Heart right ventricle (tissue), 16 donors: Measurements from ENCODE around the gene MFN2. TPM values are rescaled to one million over a fixed set of nuclear protein-coding genes. Genes with fewer than 3 reads are reported as not detected.

Experiments used
- ATAC-seq, 8 donors: fragments of 200-7000 bp; cut with Tn5 transposase; one replicate each; pipeline ENCODE4 v1.9.1; 2020; ENCODE audit warnings: mild to moderate bottlenecking in 8 of 8, moderate library complexity in 8 of 8, moderate number of reproducible peaks in 1 of 8
- DNase-seq, 2 donors: peaks; one replicate each; pipeline ENCODE4 v3.0.0-alpha.2; 2020
- H3K27ac ChIP-seq, 10 donors: fragments of 200-600 bp; sonication (generic) in 2 of 10; one replicate each; pipeline versions ENCODE4 v1.5.0 to v1.8.0; 2020 to 2022; ENCODE audit warnings: mild to moderate bottlenecking in 3 of 10
- H3K27me3 ChIP-seq, 7 donors: fragments of 200-600 bp; one replicate each; pipeline ENCODE4 v1.8.0; 2021 to 2022; ENCODE audit warnings: mild to moderate bottlenecking in 2 of 7
- H3K36me3 ChIP-seq, 9 donors: fragments of 200-600 bp; sonication (generic) in 1 of 9; one replicate each; pipeline versions ENCODE4 v1.5.0 to v1.8.0; 2020 to 2022; ENCODE audit warnings: mild to moderate bottlenecking in 2 of 9
- H3K4me1 ChIP-seq, 9 donors: fragments of 200-600 bp; sonication (generic) in 1 of 9; one replicate each; pipeline versions ENCODE4 v1.5.0 to v1.8.0; 2020 to 2022; ENCODE audit warnings: mild to moderate bottlenecking in 4 of 9
- H3K4me3 ChIP-seq, 10 donors: fragments of 200-600 bp; sonication (generic) in 2 of 10; one replicate each; pipeline versions ENCODE4 v1.5.0 to v1.8.0; 2020 to 2022; ENCODE audit warnings: mild to moderate bottlenecking in 7 of 10, moderate library complexity in 2 of 10
- H3K9me3 ChIP-seq, 11 donors: fragments of 200-600 bp in 10 of 11; sonication (generic) in 2 of 11; one replicate each; pipeline versions ENCODE4 v1.5.0 to v1.8.0; 2013 to 2022; ENCODE audit warnings: mild to moderate bottlenecking in 2 of 11, control low read depth in 1 of 11, moderate library complexity in 1 of 11
- CTCF ChIP-seq, 9 donors: fragments of 200-600 bp; sonication (generic) in 2 of 9; IDR thresholded peaks; one replicate each; pipeline versions ENCODE4 v1.5.0 to v1.8.0; 2021 to 2022; ENCODE audit warnings: antibody characterized with exemption in 9 of 9, mild to moderate bottlenecking in 5 of 9, moderate library complexity in 1 of 9
- WGBS, 2 donors: extraction: QIAGEN DNeasy Blood & Tissue Kit; methylation state at CpG; one replicate each; pipeline ENCODE4 v1.1.7; 2013; ENCODE audit warnings: inconsistent platforms in 1 of 2; 5-methylcytosine and 5-hydroxymethylcytosine counted together
- intact Hi-C, 10 donors: fragments of 100-400 bp; cut with DNase I; formaldehyde crosslinking; loops; one replicate each; pipeline versions ENCODE4 v1.11.1 to v1.14.2; 2022
- polyA plus RNA-seq, 2 donors: library from polyadenylated mRNA; stranded (reverse); fragments of 200-250 nt; gene quantifications; one replicate each; pipeline ENCODE4 v1.2.3, GENCODE V29; 2013
- total RNA-seq, 10 donors: library from RNA; stranded (reverse); fragmentation: NEBNext Ultra II Directional in 3 of 10; extraction: Animal tissue kit (Norgen Biotek cat#: 25700) in 3 of 10; gene quantifications; one replicate each; pipeline versions ENCODE4 v1.2.1 to v1.2.4, GENCODE V29; 2021 to 2023
- donor health status: Arrhythmogenic right ventricular cardiomyopathy.
- donor health status: ischemic (EF 13 %, LVEDD 7.1; RV severe dilation, severe dysfunction).
- donor health status: healthy with polysubstance abuse.
- donor health status: DM: no; HTN: yes; CAD: no.
- donor health status: DM: no; HTN: no; CAD: no.
- donor health status: ischemic (EF 25% LVEDD 6.9; RV normal size, moderate dysfunction).
- donor health status: ischemic (EF 25% LVEDD 5.7; RV mildly dilated, moderate dysfunction).
- donor health status: healthy.
- donor health status: DM: yes; HTN: yes; CAD: no.
- donor health status: Ischemic cardiomyopathy.
- donor health status: ischemic (EF 35%, LVEDD 5.7; RV mildly dilated, moderate dysfunction).
- donor health status: nonischemic (EF 11% LVEDD 7.7; RV severe dilation, severe dysfunction).
- donor health status: DM: yes; HTN: yes; CAD: no.
- donor health status: PGD.
- donor health status: ischemic (EF 29% LVEDD 5.4; RV normal size, mild dysfunction).
- donor health status: nonischemic (EF 23%, LVEDD 6.1; RV moderate dilation, normal function).

MFN2 gene
- total and polyA plus RNA-seq, 12 donors, result 154 to 1,066 (median 738) TPM

GRCh38 chr1:11989669-11990068 lies 9.4 kb downstream of the MFN2 start:
- peak; percentile 11 to 75 (median 66) for ATAC-seq

GRCh38 chr1:11990303-11991032 lies 10.2 kb downstream of the MFN2 start:
- WGBS, 2 donors, result 44 to 63% methylated on average over 10 of the region's 10 CpGs
- peak; percentile 80 to 93 (median 86) for ATAC-seq

More at GRCh38 chr1:11989669-11990068, 9.4 kb downstream of the MFN2 start:
- peak; percentile 29 to 43 for DNase-seq
- peaks cover 0 to 98% (median 69%) of the 10 kb centered on the region in 9 donors for H3K36me3 ChIP-seq
- intact Hi-C loops, result no loop called here
- H3K27me3 ChIP-seq, result no peaks in the 10 kb centered on the region
- H3K9me3 ChIP-seq, result no peaks in the 10 kb centered on the region
- no peak for TF ChIP-seq CTCF (IDR thresholded peaks at IDR 0.05)
- H3K4me3 ChIP-seq, result no peak overlapping the region
- H3K4me1 ChIP-seq, result peaks cover 13 to 67% (median 45%) of the 10 kb centered on the region in 9 donors
- H3K27ac ChIP-seq, result peak overlapping the region; percentile 86 to 100 (median 96)
- 58 to 69% methylated on average over 7 of the region's 7 CpGs for WGBS, 2 donors

GRCh38 chr1:11991969-11992676 lies 11.9 kb downstream of the MFN2 start:
- 75 to 76% methylated on average over 16 of the region's 16 CpGs for WGBS, 2 donors
- DNase-seq (no peak), ATAC-seq (no peak)
- peak overlapping the region in 9 of 10 donors; percentile 41 to 100 (median 76) for H3K27ac ChIP-seq
- peaks cover 0 to 98% (median 76%) of the 10 kb centered on the region in 9 donors for H3K36me3 ChIP-seq
- H3K4me3 ChIP-seq, result no peak overlapping the region
- intact Hi-C loops, result loop anchor here in 1 of 10 donors (2.0 kb wide), 1 partner anchor 23 kb away; no protein-coding TSS in a partner anchor
- no peak for TF ChIP-seq CTCF (IDR thresholded peaks at IDR 0.05)
- no peaks in the 10 kb centered on the region for H3K9me3 ChIP-seq
- H3K27me3 ChIP-seq, result no peaks in the 10 kb centered on the region
- peaks cover 7 to 51% (median 25%) of the 10 kb centered on the region in 9 donors for H3K4me1 ChIP-seq

More at GRCh38 chr1:11990303-11991032, 10.2 kb downstream of the MFN2 start:
- H3K9me3 ChIP-seq, result no peaks in the 10 kb centered on the region
- peaks cover 0 to 98% (median 76%) of the 10 kb centered on the region in 9 donors for H3K36me3 ChIP-seq
- TF ChIP-seq CTCF (IDR thresholded peaks at IDR 0.05), result no peak
- H3K4me1 ChIP-seq, result peaks cover 10 to 59% (median 40%) of the 10 kb centered on the region in 9 donors
- peak overlapping the region; percentile 86 to 100 (median 97) for H3K27ac ChIP-seq
- peak; percentile 51 to 85 for DNase-seq
- H3K4me3 ChIP-seq, result no peak overlapping the region
- intact Hi-C loops, result no loop called here
- no peaks in the 10 kb centered on the region for H3K27me3 ChIP-seq

GRCh38 chr1:11997081-11997850 lies 17.0 kb downstream of the MFN2 start:
- Histone ChIP-seq H3K4me3 (no peak overlapping the region), H3K27me3 (no peaks in the 10 kb centered on the region), H3K36me3 (peaks cover 5 to 100% (median 93%) of the 10 kb centered on the region in 9 donors), H3K4me1 (peaks cover 0 to 23% (median 8%) of the 10 kb centered on the region in 9 donors), H3K9me3 (no peaks in the 10 kb centered on the region), H3K27ac (peak overlapping the region in 5 of 10 donors; percentile 35 to 100 (median 69))
- 80 to 84% methylated on average over 5 of the region's 5 CpGs for WGBS, 2 donors
- no peak for TF ChIP-seq CTCF (IDR thresholded peaks at IDR 0.05)
- DNase-seq, result no peak
- ATAC-seq, result no peak
- intact Hi-C loops, result no loop called here
